Heart right ventricle (tissue), 16 donors: ENCODE data around the gene LGI2. TPM values are rescaled to one million over a fixed set of nuclear protein-coding genes. Genes with fewer than 3 reads are reported as not detected.

Experiments used
- ATAC-seq, 8 donors: fragments of 200-7000 bp; cut with Tn5 transposase; one replicate each; pipeline ENCODE4 v1.9.1; 2020; ENCODE audit warnings: mild to moderate bottlenecking in 8 of 8, moderate library complexity in 8 of 8, moderate number of reproducible peaks in 1 of 8
- DNase-seq, 2 donors: peaks; one replicate each; pipeline ENCODE4 v3.0.0-alpha.2; 2020
- H3K27ac ChIP-seq, 10 donors: fragments of 200-600 bp; sonication (generic) in 2 of 10; one replicate each; pipeline versions ENCODE4 v1.5.0 to v1.8.0; 2020 to 2022; ENCODE audit warnings: mild to moderate bottlenecking in 3 of 10
- H3K27me3 ChIP-seq, 7 donors: fragments of 200-600 bp; one replicate each; pipeline ENCODE4 v1.8.0; 2021 to 2022; ENCODE audit warnings: mild to moderate bottlenecking in 2 of 7
- H3K36me3 ChIP-seq, 9 donors: fragments of 200-600 bp; sonication (generic) in 1 of 9; one replicate each; pipeline versions ENCODE4 v1.5.0 to v1.8.0; 2020 to 2022; ENCODE audit warnings: mild to moderate bottlenecking in 2 of 9
- H3K4me1 ChIP-seq, 9 donors: fragments of 200-600 bp; sonication (generic) in 1 of 9; one replicate each; pipeline versions ENCODE4 v1.5.0 to v1.8.0; 2020 to 2022; ENCODE audit warnings: mild to moderate bottlenecking in 4 of 9
- H3K4me3 ChIP-seq, 10 donors: fragments of 200-600 bp; sonication (generic) in 2 of 10; one replicate each; pipeline versions ENCODE4 v1.5.0 to v1.8.0; 2020 to 2022; ENCODE audit warnings: mild to moderate bottlenecking in 7 of 10, moderate library complexity in 2 of 10
- H3K9me3 ChIP-seq, 11 donors: fragments of 200-600 bp in 10 of 11; sonication (generic) in 2 of 11; one replicate each; pipeline versions ENCODE4 v1.5.0 to v1.8.0; 2013 to 2022; ENCODE audit warnings: mild to moderate bottlenecking in 2 of 11, control low read depth in 1 of 11, moderate library complexity in 1 of 11
- CTCF ChIP-seq, 9 donors: fragments of 200-600 bp; sonication (generic) in 2 of 9; IDR thresholded peaks; one replicate each; pipeline versions ENCODE4 v1.5.0 to v1.8.0; 2021 to 2022; ENCODE audit warnings: antibody characterized with exemption in 9 of 9, mild to moderate bottlenecking in 5 of 9, moderate library complexity in 1 of 9
- WGBS, 2 donors: extraction: QIAGEN DNeasy Blood & Tissue Kit; methylation state at CpG; one replicate each; pipeline ENCODE4 v1.1.7; 2013; ENCODE audit warnings: inconsistent platforms in 1 of 2; 5-methylcytosine and 5-hydroxymethylcytosine counted together
- intact Hi-C, 10 donors: fragments of 100-400 bp; cut with DNase I; formaldehyde crosslinking; loops; one replicate each; pipeline versions ENCODE4 v1.11.1 to v1.14.2; 2022
- polyA plus RNA-seq, 2 donors: library from polyadenylated mRNA; stranded (reverse); fragments of 200-250 nt; gene quantifications; one replicate each; pipeline ENCODE4 v1.2.3, GENCODE V29; 2013
- total RNA-seq, 10 donors: library from RNA; stranded (reverse); fragmentation: NEBNext Ultra II Directional in 3 of 10; extraction: Animal tissue kit (Norgen Biotek cat#: 25700) in 3 of 10; gene quantifications; one replicate each; pipeline versions ENCODE4 v1.2.1 to v1.2.4, GENCODE V29; 2021 to 2023
- donor health status: Arrhythmogenic right ventricular cardiomyopathy.
- donor health status: ischemic (EF 13 %, LVEDD 7.1; RV severe dilation, severe dysfunction).
- donor health status: healthy with polysubstance abuse.
- donor health status: DM: no; HTN: yes; CAD: no.
- donor health status: DM: no; HTN: no; CAD: no.
- donor health status: ischemic (EF 25% LVEDD 6.9; RV normal size, moderate dysfunction).
- donor health status: ischemic (EF 25% LVEDD 5.7; RV mildly dilated, moderate dysfunction).
- donor health status: healthy.
- donor health status: DM: yes; HTN: yes; CAD: no.
- donor health status: Ischemic cardiomyopathy.
- donor health status: ischemic (EF 35%, LVEDD 5.7; RV mildly dilated, moderate dysfunction).
- donor health status: nonischemic (EF 11% LVEDD 7.7; RV severe dilation, severe dysfunction).
- donor health status: DM: yes; HTN: yes; CAD: no.
- donor health status: PGD.
- donor health status: ischemic (EF 29% LVEDD 5.4; RV normal size, mild dysfunction).
- donor health status: nonischemic (EF 23%, LVEDD 6.1; RV moderate dilation, normal function).

LGI2 gene
- total and polyA plus RNA-seq, 12 donors = 0.80 to 7.9 (median 2.1) TPM

DNA sequence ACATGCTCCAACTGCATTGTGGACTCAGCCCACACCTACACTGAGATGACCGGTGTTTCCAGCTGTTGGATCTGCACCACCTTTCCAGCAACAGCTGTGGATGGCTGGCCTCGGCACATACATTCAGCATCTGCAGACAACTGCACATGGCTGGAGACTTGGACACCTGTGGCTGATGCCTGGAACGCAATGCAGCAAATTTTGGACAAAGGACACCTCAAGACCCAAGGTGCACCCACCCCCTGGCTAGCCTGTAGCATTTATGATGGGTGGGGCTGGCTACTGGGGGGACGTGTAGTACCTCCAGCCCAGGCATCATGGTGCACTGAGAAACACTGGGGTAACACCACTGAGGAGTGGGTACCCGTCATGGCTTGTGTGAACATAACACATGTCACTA, 60.6 kb downstream of the LGI2 start:
- Histone ChIP-seq H3K27me3 (no peaks in the 10 kb centered on the region), H3K9me3 (peaks cover 0 to 10% (median 0%) of the 10 kb centered on the region in 11 donors), H3K4me3 (no peak overlapping the region), H3K27ac (no peak overlapping the region), H3K4me1 (peaks cover 0 to 23% (median 7%) of the 10 kb centered on the region in 9 donors), H3K36me3 (no peaks in the 10 kb centered on the region)
- ATAC-seq = no peak
- 94% methylated on average over 5 of the region's 5 CpGs for whole genome bisulfite sequencing, 2 donors
- intact Hi-C loops = loop anchor here in 1 of 10 donors (10.0 kb wide), 1 partner anchor 45 kb away; no protein-coding TSS in a partner anchor
- TF ChIP-seq CTCF (IDR thresholded peaks at IDR 0.05) = no peak
- DNase-seq = no peak

- intact Hi-C loops = no loop called here
- 96 to 98% methylated on average over 6 of the region's 6 CpGs for WGBS, 2 donors
- Histone ChIP-seq H3K9me3 (peaks cover 0 to 14% (median 0%) of the 10 kb centered on the region in 11 donors), H3K4me3 (no peak overlapping the region), H3K36me3 (no peaks in the 10 kb centered on the region), H3K27ac (no peak overlapping the region), H3K4me1 (peaks cover 0 to 17% (median 7%) of the 10 kb centered on the region in 9 donors), H3K27me3 (no peaks in the 10 kb centered on the region)
- DNase-seq (no peak), ATAC-seq (no peak)
- TF ChIP-seq CTCF (IDR thresholded peaks at IDR 0.05) = no peak
Measured at GRCh38 chr4:24969486-24969885, 61.3 kb downstream of the LGI2 start.

DNA sequence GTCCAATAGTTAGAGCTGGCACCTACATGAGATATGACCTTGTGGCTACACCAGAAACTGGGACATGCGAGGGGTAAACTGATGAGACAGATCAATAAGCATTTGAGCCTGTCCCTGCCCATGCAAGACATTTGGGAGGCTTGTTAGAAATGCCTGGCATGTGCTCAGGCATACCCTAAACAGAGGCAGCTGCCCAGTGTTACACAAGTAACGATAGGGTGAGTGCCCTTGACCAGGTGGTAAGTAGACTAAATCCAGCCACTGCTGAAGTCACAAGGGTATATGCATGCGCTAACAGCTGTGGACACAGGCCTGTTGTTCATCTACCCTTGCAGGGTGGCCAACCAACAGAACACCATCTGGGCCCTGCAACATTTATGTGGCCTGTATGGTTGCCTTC, 61.8 kb downstream of the LGI2 start:
- WGBS, 2 donors = 92 to 94% methylated on average over 3 of the region's 3 CpGs

GRCh38 chr4:24968278-24968677, 62.5 kb downstream of the LGI2 start:
- ATAC-seq (no peak), DNase-seq (no peak)
- H3K27ac ChIP-seq = no peak overlapping the region
- WGBS, 2 donors = 92 to 94% methylated on average over 6 of the region's 6 CpGs
- H3K4me3 ChIP-seq = no peak overlapping the region
- no peak for TF ChIP-seq CTCF (IDR thresholded peaks at IDR 0.05)
- no peaks in the 10 kb centered on the region for H3K27me3 ChIP-seq
- no peaks in the 10 kb centered on the region for H3K36me3 ChIP-seq
- intact Hi-C loops = no loop called here
- peaks cover 0 to 10% (median 7%) of the 10 kb centered on the region in 9 donors for H3K4me1 ChIP-seq
- H3K9me3 ChIP-seq = peaks cover 0 to 26% (median 0%) of the 10 kb centered on the region in 11 donors

More for the DNA sequence above, 61.8 kb downstream of the LGI2 start:
- Histone ChIP-seq H3K27ac (no peak overlapping the region), H3K4me1 (peaks cover 0 to 17% (median 7%) of the 10 kb centered on the region in 9 donors), H3K4me3 (no peak overlapping the region), H3K27me3 (no peaks in the 10 kb centered on the region), H3K36me3 (no peaks in the 10 kb centered on the region), H3K9me3 (peaks cover 0 to 19% (median 0%) of the 10 kb centered on the region in 11 donors)
- DNase-seq = no peak
- no peak for TF ChIP-seq CTCF (IDR thresholded peaks at IDR 0.05)
- intact Hi-C loops = no loop called here
- no peak for ATAC-seq
